ENCODE results near the gene PRSS27. TPM values are rescaled to one million over a fixed set of nuclear protein-coding genes. Genes with fewer than 3 reads are reported as not detected.

The PRSS27 gene
- total RNA-seq, 6 donors from 2014 or later, result 0.91 to 8.1 (median 1.8) TPM

- 4% methylated on average over 40 of the region's 99 CpGs; no CpG with 5 or more reads in 1 of the 2 donors for WGBS, 2 donors
- H3K4me1 ChIP-seq, result peaks cover 41 to 45% (median 43%) of the 10 kb centered on the region in 4 donors
- peaks cover 0 to 11% (median 4%) of the 10 kb centered on the region in 4 donors for H3K36me3 ChIP-seq
- DNase-seq (peak; percentile 91 to 99), ATAC-seq (ENCODE audit: low FRiP score in 2 of 2) (peak; percentile 96 to 98)
- H3K4me3 ChIP-seq, result peak within 1 kb of the TSS; percentile 59 to 92 (median 80)
- H3K27me3 ChIP-seq, result no peaks in the 10 kb centered on the region
- H3K9me3 ChIP-seq, result no peaks in the 10 kb centered on the region
- peak within 1 kb of the TSS; percentile 94 to 100 (median 100) for H3K27ac ChIP-seq
- TF ChIP-seq EP300 (IDR thresholded peaks at IDR 0.05) (no peak), CTCF (IDR thresholded peaks at IDR 0.05) (peak in 3 of 6 experiments; percentile 8 to 38 (median 27)), POLR2A (IDR thresholded peaks at IDR 0.05) (peak; percentile 80 to 100 (median 95)), POLR2AphosphoS5 (IDR thresholded peaks at IDR 0.05) (peak; percentile 96 to 98)
These were observed 32.2 kb upstream of the PRSS27 start, which contains the start of gene SRRM2 for GRCh38 chr16:2752035-2752849. Gene SRRM2 (plus strand): TSS chr16:2752638. CDS start chr16:2756365, 3,727 bp downstream.

- peak overlapping the region in 3 of 4 donors; percentile 59 to 91 (median 68) for H3K4me3 ChIP-seq
- ATAC-seq (ENCODE audit: low FRiP score in 2 of 2) (no peak), DNase-seq (no peak)
- peak overlapping the region; percentile 94 to 100 (median 100) for H3K27ac ChIP-seq
- H3K27me3 ChIP-seq, result no peaks in the 10 kb centered on the region
- WGBS, 2 donors, result 71 to 84% methylated on average over 19 to 21 of the region's 23 CpGs
- TF ChIP-seq CTCF (IDR thresholded peaks at IDR 0.05), result no peak
- no peak for TF ChIP-seq EP300 (IDR thresholded peaks at IDR 0.05)
- no peak for TF ChIP-seq POLR2A (IDR thresholded peaks at IDR 0.05)
- no peak for TF ChIP-seq POLR2AphosphoS5 (IDR thresholded peaks at IDR 0.05)
- no peaks in the 10 kb centered on the region for H3K9me3 ChIP-seq
- H3K36me3 ChIP-seq, result peaks cover 0 to 4% (median 0%) of the 10 kb centered on the region in 4 donors
- peaks cover 35 to 41% (median 38%) of the 10 kb centered on the region in 4 donors for H3K4me1 ChIP-seq
These were observed 31.6 kb upstream of the PRSS27 start for GRCh38 chr16:2751577-2752034.

- Histone ChIP-seq H3K4me3 (no peak overlapping the region), H3K36me3 (no peaks in the 10 kb centered on the region), H3K27ac (no peak overlapping the region), H3K4me1 (peaks cover 18 to 24% (median 21%) of the 10 kb centered on the region in 4 donors), H3K9me3 (no peaks in the 10 kb centered on the region), H3K27me3 (no peaks in the 10 kb centered on the region)
- TF ChIP-seq POLR2A (IDR thresholded peaks at IDR 0.05) (no peak), CTCF (IDR thresholded peaks at IDR 0.05) (no peak), POLR2AphosphoS5 (IDR thresholded peaks at IDR 0.05) (no peak), EP300 (IDR thresholded peaks at IDR 0.05) (no peak)
- no peak for DNase-seq
- no peak for ATAC-seq (ENCODE audit: low FRiP score in 2 of 2)
- WGBS, 2 donors, result 94 to 95% methylated on average over 6 of the region's 6 CpGs
These were observed 29.9 kb upstream of the PRSS27 start for GRCh38 chr16:2749936-2750335.

GRCh38 chr16:2749476-2749875 is 29.5 kb upstream of the PRSS27 start:
- Histone ChIP-seq H3K27me3 (no peaks in the 10 kb centered on the region), H3K27ac (no peak overlapping the region), H3K9me3 (no peaks in the 10 kb centered on the region), H3K4me1 (peaks cover 14 to 20% (median 16%) of the 10 kb centered on the region in 4 donors), H3K4me3 (no peak overlapping the region), H3K36me3 (no peaks in the 10 kb centered on the region)
- TF ChIP-seq EP300 (IDR thresholded peaks at IDR 0.05) (no peak), POLR2A (IDR thresholded peaks at IDR 0.05) (no peak), CTCF (IDR thresholded peaks at IDR 0.05) (no peak), POLR2AphosphoS5 (IDR thresholded peaks at IDR 0.05) (no peak)
- no peak for ATAC-seq (ENCODE audit: low FRiP score in 2 of 2)
- WGBS, 2 donors, result 84 to 98% methylated on average over 5 of the region's 5 CpGs
- no peak for DNase-seq

Measured in upper lobe of left lung (tissue), 6 donors.